Motor neuron (in vitro differentiated cells): ENCODE data around the gene SNX8. TPM values are rescaled to one million over a fixed set of nuclear protein-coding genes. Genes with fewer than 3 reads are reported as not detected.

Source experiments
- ATAC-seq, 8 experiments: fragments of 200-7000 bp; cut with Tn5 transposase; replicated peaks in 6 of 8; 2 replicates each; pipeline ENCODE4 v1.8.0; 2021; ENCODE audit warnings: mild to moderate bottlenecking in 8 of 8, moderate library complexity in 8 of 8
- H3K27ac ChIP-seq, 2 donors: fragments of 250-450 bp; sonication (Bioruptor Pico); 2 replicates each; pipeline ENCODE4 v1.9.0; 2021; ENCODE audit warnings: antibody characterized with exemption in 2 of 2, mild to moderate bottlenecking in 2 of 2, moderate library complexity in 1 of 2
- H3K4me1 ChIP-seq, 2 donors: fragments of 250-450 bp; sonication (Bioruptor Pico); replicated peaks in 1 of 2; 2 replicates each; pipeline ENCODE4 v1.6.1; 2021; ENCODE audit warnings: antibody characterized with exemption in 2 of 2, mild to moderate bottlenecking in 2 of 2, moderate library complexity in 1 of 2
- H3K4me3 ChIP-seq, 5 donors: fragments of 250-450 bp; sonication (Bioruptor Pico); 2 replicates each; pipeline ENCODE4 v1.9.0; 2021; ENCODE audit warnings: antibody characterized with exemption in 5 of 5, mild to moderate bottlenecking in 5 of 5, moderate library complexity in 4 of 5
- WGBS, 10 experiments: fragments of 450-650 bp; shearing (Covaris generic); methylation state at CpG; one replicate each; pipeline ENCODE4 v1.0.0; 2022; 5-methylcytosine and 5-hydroxymethylcytosine counted together
- in situ Hi-C, 9 experiments: fragments of 400-800 bp; cut with MboI; loops; one replicate each; pipeline ENCODE4 v1.15.0; 2021; ENCODE audit warnings: low sequenced_read_pairs in 9 of 9, low pct_unique_long_range_greater_than_20kb in 2 of 9; ENCODE audit not compliant: unreplicated experiment in 9 of 9
- total RNA-seq, 8 experiments: library from RNA; unstranded; fragments of 300-600 nt; gene quantifications; 2 replicates each; pipeline versions ENCODE4 v1.2.3 to v1.2.4, GENCODE V29; 2022

Gene SNX8
- total RNA-seq, 8 experiments from 2014 or later = 2.8 to 10.3 (median 6.9) TPM

DNA sequence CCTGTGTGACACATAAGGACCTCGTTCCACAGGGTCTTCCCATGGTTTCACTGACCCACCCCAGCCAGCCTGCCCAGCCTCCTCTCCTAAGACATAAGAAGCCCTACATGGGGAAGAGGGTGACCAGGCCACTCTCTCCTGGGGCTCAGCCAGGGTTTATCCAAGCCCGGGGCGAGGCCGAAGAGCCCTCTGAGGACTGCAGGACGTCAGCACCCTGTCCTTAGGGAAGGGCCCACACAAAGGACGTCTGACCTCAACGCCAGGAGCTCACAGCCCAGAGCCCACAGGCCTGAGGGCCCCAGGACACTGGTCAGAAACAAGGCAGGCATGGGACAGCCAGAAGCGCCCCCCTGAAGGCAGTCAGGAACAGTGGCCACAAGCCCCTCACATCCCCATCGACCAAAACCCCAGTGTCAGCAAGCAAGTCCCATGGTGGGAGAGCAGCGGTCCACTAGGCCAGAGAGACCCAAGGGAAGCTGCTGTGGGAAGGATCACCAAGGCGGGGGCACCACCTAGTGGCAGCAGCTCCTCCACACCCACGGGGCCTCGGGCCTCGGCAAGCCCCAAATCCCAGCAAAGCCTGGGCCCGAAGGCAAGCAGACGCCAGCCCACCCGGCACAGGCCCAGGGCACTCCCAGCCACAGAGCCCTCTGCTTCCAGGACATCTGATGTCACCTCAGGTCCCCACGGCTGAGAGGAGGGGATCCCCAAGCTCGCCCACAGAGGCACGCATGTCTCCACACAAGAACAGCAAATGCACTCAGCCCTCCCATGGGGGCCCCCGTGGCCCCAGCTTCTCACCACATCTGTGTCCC is 104.9 kb downstream of the SNX8 start:
- no peak overlapping the region for H3K4me3 ChIP-seq
- peaks cover 8 to 12% of the 10 kb centered on the region in 2 donors for H3K4me1 ChIP-seq
- ATAC-seq = peak; percentile 78 to 99 (median 96)
- whole genome bisulfite sequencing, 10 experiments = 18 to 100% (median 60%) methylated on average over 1 to 4 of the region's 21 CpGs; no CpG with 5 or more reads in 2 of the 10 experiments
- H3K27ac ChIP-seq = no peak overlapping the region
- in situ Hi-C loops = loop anchor here in 3 of 9 experiments (25.0 kb wide), 3 partner anchors 547 to 647 kb away; partner anchors contain the start of genes ELFN1 (in 2 of the 3), PSMG3 (in 1 of the 3) and TMEM184A (in 1 of the 3)

- H3K4me1 ChIP-seq = peaks cover 9 to 18% of the 10 kb centered on the region in 2 donors
- H3K27ac ChIP-seq = no peak overlapping the region
- in situ Hi-C loops = loop anchor here in 3 of 9 experiments (25.0 kb wide), 3 partner anchors 546 to 646 kb away; partner anchors contain the start of genes ELFN1 (in 2 of the 3), PSMG3 (in 1 of the 3) and TMEM184A (in 1 of the 3)
- ATAC-seq = no peak
- H3K4me3 ChIP-seq = no peak overlapping the region
- WGBS, 10 experiments = 80 to 95% (median 92%) methylated on average over 4 to 8 of the region's 16 CpGs; no CpG with 5 or more reads in 7 of the 10 experiments
Measured at GRCh38 chr7:2208712-2209111, 105.5 kb downstream of the SNX8 start.

GRCh38 chr7:2205036-2205780 is 109.0 kb downstream of the SNX8 start:
- ATAC-seq = peak in 3 of 8 experiments; percentile 20 to 66 (median 27)
- in situ Hi-C loops = loop anchor here in 3 of 9 experiments (25.0 kb wide), 3 partner anchors 543 to 643 kb away; partner anchors contain the start of genes ELFN1 (in 2 of the 3), PSMG3 (in 1 of the 3) and TMEM184A (in 1 of the 3)
- peaks cover 5 to 15% of the 10 kb centered on the region in 2 donors for H3K4me1 ChIP-seq
- no peak overlapping the region for H3K4me3 ChIP-seq
- 65 to 100% (median 92%) methylated on average over 1 to 12 of the region's 16 CpGs for WGBS, 10 experiments
- H3K27ac ChIP-seq = no peak overlapping the region

- 94 to 100% (median 99%) methylated on average over 2 to 11 of the region's 11 CpGs; no CpG with 5 or more reads in 4 of the 10 experiments for WGBS, 10 experiments
- in situ Hi-C loops = loop anchor here in 3 of 9 experiments (25.0 kb wide), 3 partner anchors 542 to 642 kb away; partner anchors contain the start of genes ELFN1 (in 2 of the 3), PSMG3 (in 1 of the 3) and TMEM184A (in 1 of the 3)
- no peak for ATAC-seq
- Histone ChIP-seq H3K27ac (no peak overlapping the region), H3K4me1 (peaks cover 5 to 15% of the 10 kb centered on the region in 2 donors), H3K4me3 (no peak overlapping the region)
Measured at GRCh38 chr7:2204446-2204845, 109.8 kb downstream of the SNX8 start.

- ATAC-seq = peak in 6 of 8 experiments; percentile 24 to 81 (median 46)
- in situ Hi-C loops = loop anchor here in 3 of 9 experiments (25.0 kb wide), 3 partner anchors 542 to 642 kb away; partner anchors contain the start of genes ELFN1 (in 2 of the 3), PSMG3 (in 1 of the 3) and TMEM184A (in 1 of the 3)
- Histone ChIP-seq H3K27ac (peak overlapping the region in 1 of 2 donors; percentile 51), H3K4me1 (peaks cover 3 to 11% of the 10 kb centered on the region in 2 donors), H3K4me3 (no peak overlapping the region)
- 0 to 77% (median 51%) methylated on average over 1 to 12 of the region's 13 CpGs; no CpG with 5 or more reads in 1 of the 10 experiments for WGBS, 10 experiments
Measured at GRCh38 chr7:2203766-2204300, 110.4 kb downstream of the SNX8 start.

DNA sequence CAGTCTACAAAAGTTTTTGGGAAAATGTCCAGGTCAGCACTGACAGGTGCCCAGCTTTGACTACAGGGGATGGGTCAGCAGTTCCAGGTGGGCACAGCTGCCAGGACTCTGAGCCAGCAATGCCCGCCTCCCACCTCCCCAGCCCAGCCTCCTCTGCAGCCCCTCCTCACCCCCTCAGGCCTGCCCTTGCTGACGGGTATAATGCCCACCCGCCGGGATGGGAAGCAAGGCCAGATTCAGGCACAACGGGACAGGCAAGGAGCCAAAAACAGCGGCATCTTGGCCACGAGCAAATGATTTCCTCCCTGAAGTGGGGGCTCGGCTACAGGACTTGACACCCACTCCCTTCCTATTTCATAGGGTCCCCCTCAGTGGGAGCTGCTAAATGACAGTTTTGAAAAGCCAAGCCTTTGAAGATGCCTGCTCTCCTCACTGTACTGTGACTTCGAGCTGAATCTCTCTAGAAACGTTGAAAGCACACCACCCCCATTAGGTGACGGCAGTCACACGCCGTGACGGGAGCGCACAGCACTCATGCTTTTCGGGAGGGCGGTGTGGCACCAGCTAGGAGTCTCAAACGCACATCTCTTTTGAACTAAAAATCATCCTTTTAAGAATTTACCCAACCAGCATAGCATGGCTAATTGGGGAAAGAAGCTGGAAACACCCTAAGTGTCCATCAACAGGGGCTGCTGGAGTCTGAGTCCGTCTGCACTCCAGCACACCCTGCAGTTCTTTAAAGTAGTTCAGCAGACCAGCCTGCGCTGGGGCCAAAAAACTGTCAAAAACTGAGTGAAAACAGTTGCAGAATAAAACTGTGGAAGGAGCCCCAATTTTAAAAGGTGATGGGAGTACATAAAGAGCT is 111.1 kb downstream of the SNX8 start:
- in situ Hi-C loops = loop anchor here in 3 of 9 experiments (25.0 kb wide), 3 partner anchors 541 to 641 kb away; partner anchors contain the start of genes ELFN1 (in 2 of the 3), PSMG3 (in 1 of the 3) and TMEM184A (in 1 of the 3)
- H3K4me3 ChIP-seq = no peak overlapping the region
- H3K4me1 ChIP-seq = peaks cover 3 to 11% of the 10 kb centered on the region in 2 donors
- H3K27ac ChIP-seq = peak overlapping the region in 1 of 2 donors; percentile 51
- peak in 2 of 8 experiments; percentile 1 to 9 for ATAC-seq
- 60 to 100% (median 96%) methylated on average over 1 to 5 of the region's 20 CpGs; no CpG with 5 or more reads in 2 of the 10 experiments for WGBS, 10 experiments

DNA sequence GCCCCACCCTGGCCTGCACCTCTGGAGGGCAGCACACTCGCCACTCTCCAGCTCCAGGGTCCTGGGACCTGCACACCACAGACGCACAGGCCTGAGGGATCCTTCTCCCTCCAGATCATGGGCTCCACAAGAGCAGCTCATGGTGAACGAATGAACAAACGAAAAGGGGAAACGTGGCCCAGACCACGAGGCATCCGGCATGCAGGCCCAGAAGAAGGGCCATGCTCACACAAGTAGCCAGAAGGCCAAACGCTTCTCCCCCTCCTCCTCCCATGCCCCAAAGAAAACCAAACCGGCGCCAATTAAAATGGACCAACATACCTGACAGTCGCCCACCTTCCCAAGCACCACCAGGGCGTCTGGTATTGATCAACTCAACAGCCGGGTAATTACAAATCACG is 111.9 kb downstream of the SNX8 start:
- in situ Hi-C loops = loop anchor here in 3 of 9 experiments (25.0 kb wide), 3 partner anchors 540 to 640 kb away; partner anchors contain the start of genes ELFN1 (in 2 of the 3), PSMG3 (in 1 of the 3) and TMEM184A (in 1 of the 3)
- Histone ChIP-seq H3K4me1 (peaks cover 3 to 11% of the 10 kb centered on the region in 2 donors), H3K4me3 (no peak overlapping the region), H3K27ac (no peak overlapping the region)
- WGBS, 10 experiments = 80% methylated on average over 2 of the region's 14 CpGs; no CpG with 5 or more reads in 9 of the 10 experiments
- ATAC-seq = peak in 1 of 8 experiments; percentile 20

Other genes starting within 250 kb of the SNX8 start
- gene MAD1L1, start 81.5 kb downstream of the SNX8 start, total RNA-seq = 10 to 100 TPM; 24.0 to 68.8 (median 32.4) TPM
- 10 to 100 TPM; 19.9 to 39.7 (median 23.7) TPM for gene MRM2, start 72.2 kb downstream of the SNX8 start, total RNA-seq
- gene NUDT1, start 72.2 kb downstream of the SNX8 start, total RNA-seq = 10 to 100 TPM; 11.0 to 46.5 (median 14.7) TPM
- gene EIF3B, start 40.4 kb upstream of the SNX8 start, total RNA-seq = 100 to 1,000 TPM in 4 of 8 experiments, 10 to 100 TPM in 4; 53.0 to 225 (median 87.9) TPM
- gene CHST12, start 89.2 kb upstream of the SNX8 start, total RNA-seq = 10 to 100 TPM in 1 of 8 experiments, 1 to 10 TPM in 7; 4.0 to 10.4 (median 7.3) TPM
- not detected for gene GRIFIN, start 162.0 kb upstream of the SNX8 start, total RNA-seq
- 10 to 100 TPM in 1 of 8 experiments, 1 to 10 TPM in 4, under 1 TPM in 2, not detected in 1; 0.71 to 49.3 (median 6.3) TPM for gene LFNG, start 205.3 kb upstream of the SNX8 start, total RNA-seq
- gene BRAT1, start 241.1 kb upstream of the SNX8 start, total RNA-seq = 10 to 100 TPM; 11.9 to 25.9 (median 19.6) TPM
- gene IQCE, start 244.5 kb upstream of the SNX8 start, total RNA-seq = 10 to 100 TPM in 3 of 8 experiments, 1 to 10 TPM in 5; 5.5 to 26.5 (median 6.5) TPM